ENCODE measurements around the gene ANOS1.

The ANOS1 gene

DNA sequence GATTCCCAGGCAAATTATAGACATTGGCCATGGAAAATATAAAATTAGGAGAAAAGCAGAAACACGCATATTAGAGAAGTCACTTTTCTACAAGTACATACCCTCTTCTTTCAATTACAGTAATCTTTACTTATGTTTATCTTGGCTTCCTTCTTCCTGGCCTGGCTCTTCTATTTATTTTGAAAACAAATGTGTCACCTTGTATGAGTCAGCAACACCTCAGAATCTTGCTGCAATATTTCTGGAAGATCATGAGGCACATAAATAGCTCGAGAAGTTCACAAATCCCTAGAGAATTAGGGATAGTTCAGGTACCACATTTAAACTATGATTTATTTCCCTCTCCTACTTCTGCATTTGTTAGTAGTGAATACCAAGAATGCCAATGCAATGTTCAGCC is 124.6 kb downstream of the ANOS1 start:
- Histone ChIP-seq H3K27me3 (ENCODE audit: insufficient read depth, low read length) (no peaks in the 10 kb centered on the region), H4K12ac (ENCODE audit: low read depth, low read length) (no peak overlapping the region), H3K4ac (ENCODE audit: low read depth, low read length) (no peak overlapping the region), H3K9ac (ENCODE audit: low read length) (no peak overlapping the region), H3K4me3 (ENCODE audit: low read depth, low read length) (no peak overlapping the region), H4K91ac (ENCODE audit: low read depth, low read length) (no peak overlapping the region), H3K14ac (ENCODE audit: low read length) (no peak overlapping the region), H3K4me1 (ENCODE audit: control insufficient read depth in 1 of 2, insufficient read depth in 2 of 2, low read length in 2 of 2) (no peaks in the 10 kb centered on the region), H3K79me2 (ENCODE audit: control insufficient read depth, insufficient read depth, low read length, poor library complexity) (no peaks in the 10 kb centered on the region), H3K36me3 (ENCODE audit: control insufficient read depth in 1 of 2, insufficient read depth in 2 of 2, low read length in 2 of 2) (no peaks in the 10 kb centered on the region), H2AFZ (ENCODE audit: insufficient read depth, low read length, poor library complexity) (no peak overlapping the region), H4K8ac (ENCODE audit: low read depth, low read length) (no peak overlapping the region), H3K27ac (ENCODE audit: low read depth, low read length) (no peak overlapping the region), H2BK12ac (ENCODE audit: low read length) (no peak overlapping the region), H3K79me1 (ENCODE audit: low read length) (no peaks in the 10 kb centered on the region), H2BK5ac (ENCODE audit: low read depth, low read length, poor library complexity) (no peak overlapping the region), H3K23ac (ENCODE audit: low read length) (no peak overlapping the region), H2AK5ac (ENCODE audit: low read length) (no peak overlapping the region), H3K4me2 (ENCODE audit: low read length) (no peak overlapping the region), H3K9me3 (ENCODE audit: insufficient read depth, low read depth, low read length) (no peaks in the 10 kb centered on the region), H2BK120ac (ENCODE audit: insufficient read depth, low read length, poor library complexity) (no peak overlapping the region), H3K18ac (ENCODE audit: low read length) (no peak overlapping the region)
- no CpG with 5 or more reads among the region's 2 CpGs for WGBS (ENCODE audit: extremely low coverage, insufficient coverage, insufficient read length)
- peak in 1 of 2 donors; percentile 6 for DNase-seq

DNA sequence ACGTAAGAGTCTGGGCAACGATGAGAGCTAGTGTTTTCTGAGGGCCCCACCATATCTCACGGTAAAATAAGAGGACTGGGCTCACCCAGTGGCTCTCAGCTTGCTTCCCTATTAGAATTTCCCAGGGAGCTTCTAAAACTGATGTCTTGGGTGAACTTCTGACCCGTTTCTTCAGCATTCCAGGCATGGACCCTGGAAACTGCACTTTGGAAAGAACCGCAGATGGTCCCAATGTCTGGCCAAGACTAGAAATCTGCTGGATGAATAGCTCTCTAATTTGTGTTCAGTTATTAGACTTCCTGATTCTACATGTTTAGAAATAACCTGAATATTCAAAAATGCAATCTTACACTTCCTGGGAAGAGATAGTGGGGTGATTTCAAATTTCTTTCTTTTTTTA is 127.8 kb downstream of the ANOS1 start:
- WGBS (ENCODE audit: extremely low coverage, insufficient coverage, insufficient read length) = no CpG with 5 or more reads among the region's 5 CpGs

DNA sequence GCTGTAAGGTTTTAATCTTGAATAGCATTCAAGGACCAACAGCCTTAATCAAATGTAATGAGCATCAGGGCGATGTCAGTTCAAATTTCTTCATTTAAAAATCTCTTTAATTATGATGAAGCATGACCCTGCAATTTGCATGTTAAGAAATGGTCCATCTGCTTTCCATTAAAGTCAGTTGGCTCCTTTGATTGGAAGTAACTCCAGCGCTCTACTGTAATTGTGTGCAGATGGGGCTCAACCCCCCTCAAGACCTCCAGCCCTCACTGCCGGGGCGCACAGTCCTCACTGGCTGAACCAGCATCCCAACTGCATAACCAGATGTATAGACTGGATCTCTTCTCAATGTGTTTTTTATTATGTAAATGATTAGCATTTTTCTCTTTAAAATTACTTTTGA is 140.4 kb downstream of the ANOS1 start:
- Histone ChIP-seq H3K36me3 (ENCODE audit: control insufficient read depth in 1 of 2, insufficient read depth in 2 of 2, low read length in 2 of 2) (no peaks in the 10 kb centered on the region), H3K27ac (ENCODE audit: low read depth, low read length) (no peak overlapping the region), H3K18ac (ENCODE audit: low read length) (no peak overlapping the region), H2BK12ac (ENCODE audit: low read length) (no peak overlapping the region), H2BK5ac (ENCODE audit: low read depth, low read length, poor library complexity) (no peak overlapping the region), H3K4me1 (ENCODE audit: control insufficient read depth in 1 of 2, insufficient read depth in 2 of 2, low read length in 2 of 2) (no peaks in the 10 kb centered on the region), H3K23ac (ENCODE audit: low read length) (no peak overlapping the region), H3K4me2 (ENCODE audit: low read length) (no peak overlapping the region), H3K79me2 (ENCODE audit: control insufficient read depth, insufficient read depth, low read length, poor library complexity) (no peaks in the 10 kb centered on the region), H2BK120ac (ENCODE audit: insufficient read depth, low read length, poor library complexity) (no peak overlapping the region), H3K27me3 (ENCODE audit: insufficient read depth, low read length) (no peaks in the 10 kb centered on the region), H3K9ac (ENCODE audit: low read length) (no peak overlapping the region), H2AFZ (ENCODE audit: insufficient read depth, low read length, poor library complexity) (no peak overlapping the region), H4K12ac (ENCODE audit: low read depth, low read length) (no peak overlapping the region), H3K4me3 (ENCODE audit: low read depth, low read length) (no peak overlapping the region), H3K9me3 (ENCODE audit: insufficient read depth, low read depth, low read length) (no peaks in the 10 kb centered on the region), H4K91ac (ENCODE audit: low read depth, low read length) (no peak overlapping the region), H3K4ac (ENCODE audit: low read depth, low read length) (no peak overlapping the region), H3K14ac (ENCODE audit: low read length) (no peak overlapping the region), H4K8ac (ENCODE audit: low read depth, low read length) (no peak overlapping the region), H2AK5ac (ENCODE audit: low read length) (no peak overlapping the region), H3K79me1 (ENCODE audit: low read length) (no peaks in the 10 kb centered on the region)
- no CpG with 5 or more reads among the region's 4 CpGs for WGBS (ENCODE audit: extremely low coverage, insufficient coverage, insufficient read length)
- no peak for DNase-seq

More for the DNA sequence above, 127.8 kb downstream of the ANOS1 start:
- Histone ChIP-seq H4K91ac (ENCODE audit: low read depth, low read length) (no peak overlapping the region), H2AFZ (ENCODE audit: insufficient read depth, low read length, poor library complexity) (no peak overlapping the region), H3K79me2 (ENCODE audit: control insufficient read depth, insufficient read depth, low read length, poor library complexity) (no peaks in the 10 kb centered on the region), H3K14ac (ENCODE audit: low read length) (no peak overlapping the region), H3K36me3 (ENCODE audit: control insufficient read depth in 1 of 2, insufficient read depth in 2 of 2, low read length in 2 of 2) (no peaks in the 10 kb centered on the region), H2AK5ac (ENCODE audit: low read length) (no peak overlapping the region), H2BK12ac (ENCODE audit: low read length) (no peak overlapping the region), H4K12ac (ENCODE audit: low read depth, low read length) (no peak overlapping the region), H3K4me3 (ENCODE audit: low read depth, low read length) (no peak overlapping the region), H3K27me3 (ENCODE audit: insufficient read depth, low read length) (no peaks in the 10 kb centered on the region), H2BK5ac (ENCODE audit: low read depth, low read length, poor library complexity) (no peak overlapping the region), H3K9ac (ENCODE audit: low read length) (no peak overlapping the region), H3K9me3 (ENCODE audit: insufficient read depth, low read depth, low read length) (no peaks in the 10 kb centered on the region), H3K4ac (ENCODE audit: low read depth, low read length) (no peak overlapping the region), H3K27ac (ENCODE audit: low read depth, low read length) (no peak overlapping the region), H3K18ac (ENCODE audit: low read length) (no peak overlapping the region), H2BK120ac (ENCODE audit: insufficient read depth, low read length, poor library complexity) (no peak overlapping the region), H4K8ac (ENCODE audit: low read depth, low read length) (no peak overlapping the region), H3K23ac (ENCODE audit: low read length) (no peak overlapping the region), H3K79me1 (ENCODE audit: low read length) (no peaks in the 10 kb centered on the region), H3K4me2 (ENCODE audit: low read length) (no peak overlapping the region), H3K4me1 (ENCODE audit: control insufficient read depth in 1 of 2, insufficient read depth in 2 of 2, low read length in 2 of 2) (no peaks in the 10 kb centered on the region)
- DNase-seq = no peak

DNA sequence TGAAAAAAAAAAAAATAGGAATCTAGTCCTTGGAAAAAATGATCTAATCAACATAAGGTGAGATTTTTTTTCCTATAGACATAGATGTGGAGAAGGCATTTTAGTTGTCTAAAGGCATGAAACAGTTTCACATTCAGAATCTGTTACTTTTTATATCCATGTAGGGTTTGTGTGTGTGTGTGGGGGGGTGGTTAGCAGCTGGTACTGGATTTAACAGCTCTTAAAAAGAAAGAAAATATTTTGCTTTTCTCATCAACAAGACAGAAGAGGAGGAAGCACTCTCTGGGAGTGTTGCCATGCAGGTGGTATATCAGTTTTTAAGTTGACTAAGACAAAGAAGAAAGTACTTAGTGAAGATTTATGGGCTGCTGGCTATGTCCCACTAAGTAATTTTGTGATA is 145.0 kb downstream of the ANOS1 start:
- Histone ChIP-seq H4K91ac (ENCODE audit: low read depth, low read length) (no peak overlapping the region), H3K4ac (ENCODE audit: low read depth, low read length) (no peak overlapping the region), H3K4me1 (ENCODE audit: control insufficient read depth in 1 of 2, insufficient read depth in 2 of 2, low read length in 2 of 2) (no peaks in the 10 kb centered on the region), H3K23ac (ENCODE audit: low read length) (no peak overlapping the region), H2BK120ac (ENCODE audit: insufficient read depth, low read length, poor library complexity) (no peak overlapping the region), H3K36me3 (ENCODE audit: control insufficient read depth in 1 of 2, insufficient read depth in 2 of 2, low read length in 2 of 2) (no peaks in the 10 kb centered on the region), H4K12ac (ENCODE audit: low read depth, low read length) (no peak overlapping the region), H2BK5ac (ENCODE audit: low read depth, low read length, poor library complexity) (no peak overlapping the region), H3K79me1 (ENCODE audit: low read length) (no peaks in the 10 kb centered on the region), H3K27ac (ENCODE audit: low read depth, low read length) (no peak overlapping the region), H2AK5ac (ENCODE audit: low read length) (no peak overlapping the region), H3K9me3 (ENCODE audit: insufficient read depth, low read depth, low read length) (no peaks in the 10 kb centered on the region), H3K4me2 (ENCODE audit: low read length) (no peak overlapping the region), H3K79me2 (ENCODE audit: control insufficient read depth, insufficient read depth, low read length, poor library complexity) (no peaks in the 10 kb centered on the region), H3K4me3 (ENCODE audit: low read depth, low read length) (no peak overlapping the region), H3K27me3 (ENCODE audit: insufficient read depth, low read length) (no peaks in the 10 kb centered on the region), H3K9ac (ENCODE audit: low read length) (no peak overlapping the region), H4K8ac (ENCODE audit: low read depth, low read length) (no peak overlapping the region), H2AFZ (ENCODE audit: insufficient read depth, low read length, poor library complexity) (no peak overlapping the region), H3K14ac (ENCODE audit: low read length) (no peak overlapping the region), H3K18ac (ENCODE audit: low read length) (no peak overlapping the region), H2BK12ac (ENCODE audit: low read length) (no peak overlapping the region)
- DNase-seq = no peak
